SK-N-MC (cell line): ENCODE data around the gene CASKIN2.

Source experiments
- EZH2 ChIP-seq: fragments of 200-600 bp; sonication (generic); IDR thresholded peaks from one replicate; pipeline ENCODE4 v1.6.1; 2017; ENCODE audit warnings: antibody characterized with exemption
- FOXP2 ChIP-seq: optimal IDR thresholded peaks from 2 replicates; pipeline ENCODE3; 2011; ENCODE audit warnings: mild to moderate bottlenecking, moderate library complexity; ENCODE audit not compliant: insufficient read depth; ENCODE audit errors: extremely low read length, control extremely low read depth
- POLR2AphosphoS5 ChIP-seq: IDR thresholded peaks from 2 replicates; pipeline ENCODE4 v1.6.1; 2012; ENCODE audit warnings: mild to moderate bottlenecking, low read depth, low read length, borderline replicate concordance

- TF ChIP-seq EZH2 (no peak), POLR2AphosphoS5 (no peak), FOXP2 (no peak)
Observed at GRCh38 chr17:75552425-75553294, 37.3 kb upstream of the CASKIN2 start.
